NOMO-1 treated with DMSO at 0.1 percent for 48 hours (cell line): ENCODE results near the gene PLS1.
"Not testable (repeated sequence)": the region's sequence is repeated elsewhere in the genome, so short reads cannot be mapped to it uniquely, and the experiment has no call there.

Source experiments
- DNase-seq: peaks from one replicate; lab custom pipeline; 2025; ENCODE audit not compliant: unreplicated experiment; lab: John Stamatoyannopoulos, UW

The PLS1 gene, protein sequence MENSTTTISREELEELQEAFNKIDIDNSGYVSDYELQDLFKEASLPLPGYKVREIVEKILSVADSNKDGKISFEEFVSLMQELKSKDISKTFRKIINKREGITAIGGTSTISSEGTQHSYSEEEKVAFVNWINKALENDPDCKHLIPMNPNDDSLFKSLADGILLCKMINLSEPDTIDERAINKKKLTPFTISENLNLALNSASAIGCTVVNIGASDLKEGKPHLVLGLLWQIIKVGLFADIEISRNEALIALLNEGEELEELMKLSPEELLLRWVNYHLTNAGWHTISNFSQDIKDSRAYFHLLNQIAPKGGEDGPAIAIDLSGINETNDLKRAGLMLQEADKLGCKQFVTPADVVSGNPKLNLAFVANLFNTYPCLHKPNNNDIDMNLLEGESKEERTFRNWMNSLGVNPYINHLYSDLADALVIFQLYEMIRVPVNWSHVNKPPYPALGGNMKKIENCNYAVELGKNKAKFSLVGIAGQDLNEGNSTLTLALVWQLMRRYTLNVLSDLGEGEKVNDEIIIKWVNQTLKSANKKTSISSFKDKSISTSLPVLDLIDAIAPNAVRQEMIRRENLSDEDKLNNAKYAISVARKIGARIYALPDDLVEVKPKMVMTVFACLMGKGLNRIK

DNA sequence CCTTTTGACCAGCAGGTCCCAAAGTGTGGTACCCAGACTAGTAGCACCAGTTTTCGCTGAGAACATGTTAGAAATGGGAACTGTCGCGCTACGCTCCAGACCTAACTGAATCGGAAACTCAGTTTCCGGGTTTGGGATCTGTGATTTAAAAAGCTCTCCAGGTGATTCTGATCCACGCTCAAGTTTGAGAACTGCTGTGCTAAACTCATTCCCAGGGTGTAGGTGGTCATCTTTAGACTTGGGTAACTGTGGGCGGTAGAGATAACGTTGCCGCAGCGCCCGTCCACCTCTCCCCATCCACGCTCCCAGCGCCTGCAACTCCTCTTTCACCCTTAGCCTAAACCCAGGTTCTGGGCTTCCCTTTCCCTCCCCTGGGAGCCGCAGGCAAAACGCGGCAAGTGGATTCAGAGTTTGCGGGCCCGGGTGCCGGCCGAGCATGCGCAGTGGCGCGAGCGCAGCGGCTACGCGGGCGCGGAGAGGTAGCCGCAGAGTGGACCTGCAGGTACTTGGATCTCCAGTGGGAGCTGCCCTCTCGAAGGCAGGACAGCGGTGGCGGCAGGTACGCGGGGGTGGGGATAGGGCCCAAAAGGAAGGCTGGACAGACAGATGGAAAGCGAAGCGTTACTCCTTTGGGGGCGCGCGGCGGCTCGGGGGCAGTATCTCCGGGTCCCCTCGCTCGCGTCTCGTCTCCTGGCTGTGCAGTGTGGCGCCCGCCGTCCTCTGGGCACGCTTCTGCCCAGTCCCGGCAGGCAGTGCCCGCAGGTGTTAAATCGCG, at the start of gene PLS1:
TSS of gene PLS1 (plus strand) at position 443 of the 775 bp plus-strand sequence. CDS start 67,845 bp downstream, outside the sequence.
- DNase-seq = peak; percentile 89

DNA sequence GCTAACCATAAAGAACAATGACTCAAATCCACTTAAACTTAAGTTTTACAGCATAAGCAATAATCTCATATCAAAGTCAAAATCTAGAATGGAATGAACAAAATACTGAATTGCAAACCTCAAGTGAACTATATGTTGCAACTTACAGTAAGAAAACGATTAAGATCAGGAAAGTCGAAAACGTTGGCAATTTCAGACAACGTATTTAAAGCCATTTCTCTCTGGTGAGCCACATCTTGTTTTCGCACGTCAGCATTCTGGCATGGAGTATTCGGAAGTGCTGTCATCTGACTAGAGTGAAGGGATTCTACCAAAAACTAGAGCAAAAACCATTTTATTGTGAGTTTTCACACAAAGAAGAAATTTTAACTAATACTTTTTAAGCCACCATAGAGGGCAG, 46.2 kb upstream of the PLS1 start:
- no peak for DNase-seq

DNA sequence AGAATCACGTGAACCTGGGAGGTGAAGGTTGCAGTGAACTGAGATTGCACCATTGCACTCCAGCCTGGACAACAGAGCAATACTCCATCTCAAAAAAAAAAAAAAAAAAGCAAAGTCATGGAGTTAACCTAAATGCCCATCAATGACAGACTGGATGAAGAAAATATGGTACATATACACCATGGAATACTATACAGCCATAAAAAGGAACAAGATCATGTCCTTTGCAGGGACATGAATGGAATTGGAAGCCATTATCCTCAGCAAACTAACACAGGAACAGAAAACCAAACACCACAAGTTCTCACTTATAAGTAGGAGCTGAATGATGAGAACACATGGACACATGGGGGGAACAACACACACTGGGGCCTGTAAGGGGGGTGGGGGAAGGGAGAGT, 43.6 kb upstream of the PLS1 start:
- not testable (repeated sequence) for DNase-seq

DNA sequence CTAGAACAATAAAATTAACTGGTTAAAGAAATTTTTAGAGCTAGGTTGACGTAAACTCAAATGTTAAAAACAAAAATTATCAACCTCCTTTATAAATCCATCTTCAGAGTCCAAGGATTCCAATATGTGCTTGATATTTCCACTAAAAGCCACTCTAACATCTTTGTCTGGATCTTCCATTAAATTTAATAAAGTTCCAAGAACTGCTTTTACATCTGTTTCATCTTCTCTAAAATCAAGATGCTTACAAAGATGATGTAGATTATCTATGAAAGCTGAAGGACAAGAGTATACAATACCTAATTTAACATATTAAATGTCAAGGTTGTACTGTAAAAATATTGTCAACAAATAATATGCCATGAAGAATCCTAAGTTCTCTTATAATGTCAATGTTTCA, 42.5 kb upstream of the PLS1 start:
- DNase-seq = no peak

DNA sequence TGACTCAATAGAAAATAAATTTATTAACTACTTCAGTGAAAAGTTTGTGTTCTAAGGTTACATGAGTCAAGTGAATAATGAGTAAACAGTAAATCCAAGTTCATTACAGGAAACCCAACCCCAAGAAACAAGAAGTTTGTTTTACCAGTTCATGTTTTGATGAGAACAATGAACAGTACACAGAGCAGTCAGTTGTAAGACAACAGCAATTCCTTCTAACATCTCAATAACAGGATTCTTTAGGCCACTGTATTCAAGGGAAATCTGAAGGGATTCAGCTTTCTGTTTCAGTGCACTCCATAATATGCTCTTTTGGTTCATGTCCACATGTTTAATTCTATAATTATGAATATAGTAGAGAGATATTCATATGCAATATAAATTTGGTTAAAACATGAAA, 36.1 kb upstream of the PLS1 start:
- DNase-seq = no peak

DNA sequence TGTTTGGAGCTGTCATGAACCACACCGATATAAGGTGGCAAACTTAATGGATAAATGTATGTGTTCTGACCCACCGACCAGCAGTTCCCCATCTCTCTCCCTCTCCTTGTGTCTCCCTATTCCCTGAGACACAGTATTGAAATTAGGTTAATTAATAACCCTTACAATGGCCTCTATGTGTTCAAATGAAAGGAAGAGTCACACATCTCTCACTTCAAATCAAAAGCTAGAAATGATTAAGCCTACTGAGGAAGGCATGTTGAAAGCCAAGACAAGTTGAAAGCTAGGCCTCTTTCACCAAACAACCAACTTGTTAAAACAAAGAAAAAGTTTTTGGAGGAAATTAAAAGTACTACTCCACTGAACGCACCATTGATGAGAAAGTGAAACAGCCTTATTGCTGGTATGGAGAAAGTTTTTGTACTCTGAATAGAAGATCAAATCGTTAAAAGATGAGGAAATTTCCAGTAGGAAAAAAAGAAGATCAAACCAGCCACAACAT, 32.6 kb upstream of the PLS1 start:
- DNase-seq = no peak

DNA sequence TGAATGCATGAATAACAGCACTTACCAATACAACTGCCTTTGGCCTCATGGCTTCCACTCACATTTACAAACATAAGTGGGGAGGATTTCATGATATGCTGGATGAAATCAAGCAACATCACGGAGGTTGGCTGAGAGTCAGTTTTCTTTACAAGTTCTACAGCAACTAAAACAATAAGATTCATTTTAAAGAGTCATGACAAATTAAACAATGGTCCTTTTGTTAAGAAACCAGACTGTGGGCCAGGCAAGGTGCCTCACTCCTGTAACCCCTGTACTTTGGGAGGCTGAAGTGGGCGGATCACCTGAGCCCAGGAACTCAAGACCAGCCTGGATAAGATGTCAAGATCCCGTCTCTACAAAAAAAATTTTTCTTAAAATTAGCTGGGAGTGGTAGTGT, 30.1 kb upstream of the PLS1 start:
- DNase-seq = no peak

DNA sequence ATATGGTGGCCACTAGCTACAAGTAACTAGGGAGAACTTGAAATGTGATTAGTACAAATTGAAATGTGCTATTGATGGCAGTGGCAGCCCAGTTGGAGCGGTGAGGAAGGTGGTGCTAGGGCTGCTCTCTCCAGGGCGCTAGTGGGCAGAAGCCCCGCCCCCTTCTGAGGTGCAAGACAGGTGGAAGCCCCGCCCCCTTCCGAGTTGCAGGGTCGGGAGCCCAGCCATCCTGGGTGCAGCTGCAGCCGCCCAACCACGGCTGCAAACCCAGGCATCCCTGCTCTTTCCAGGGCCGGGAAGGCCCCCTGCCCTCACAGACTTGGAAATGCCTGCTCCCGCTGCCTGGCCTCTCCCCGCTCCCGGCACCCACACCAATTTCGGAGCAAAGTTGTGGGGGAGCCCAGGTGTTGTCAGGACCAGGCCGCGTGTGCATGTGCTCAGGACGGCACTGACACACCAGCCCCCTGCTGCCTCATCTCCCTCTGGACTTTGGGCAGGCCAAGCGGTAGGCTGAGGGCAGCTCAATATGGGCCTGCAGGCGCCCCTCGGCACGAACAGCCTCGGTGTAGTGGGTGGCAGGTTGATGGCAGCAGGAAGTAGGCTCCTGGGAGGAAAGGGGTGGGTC, 27.7 kb upstream of the PLS1 start:
- DNase-seq = no peak

DNA sequence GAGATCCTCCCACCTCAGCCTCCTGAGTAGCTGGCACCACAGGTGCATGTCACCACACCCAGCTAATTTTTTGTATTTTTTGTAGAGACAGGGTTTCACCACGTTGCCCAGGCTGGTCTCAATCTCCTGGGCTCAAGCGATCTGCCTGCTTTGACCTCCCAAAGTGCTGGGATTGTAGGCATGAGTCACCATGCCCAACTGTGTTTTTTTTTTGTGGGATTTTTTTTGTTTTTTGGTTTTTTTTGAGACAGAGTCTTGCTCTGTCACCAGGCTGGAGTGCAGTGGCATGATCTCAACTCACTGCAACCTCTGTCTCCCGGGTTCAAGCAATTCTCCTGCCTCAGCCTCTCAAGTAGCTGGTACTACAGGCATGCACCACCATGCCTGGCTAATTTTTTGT, 26.8 kb upstream of the PLS1 start:
- not testable (repeated sequence) for DNase-seq

DNA sequence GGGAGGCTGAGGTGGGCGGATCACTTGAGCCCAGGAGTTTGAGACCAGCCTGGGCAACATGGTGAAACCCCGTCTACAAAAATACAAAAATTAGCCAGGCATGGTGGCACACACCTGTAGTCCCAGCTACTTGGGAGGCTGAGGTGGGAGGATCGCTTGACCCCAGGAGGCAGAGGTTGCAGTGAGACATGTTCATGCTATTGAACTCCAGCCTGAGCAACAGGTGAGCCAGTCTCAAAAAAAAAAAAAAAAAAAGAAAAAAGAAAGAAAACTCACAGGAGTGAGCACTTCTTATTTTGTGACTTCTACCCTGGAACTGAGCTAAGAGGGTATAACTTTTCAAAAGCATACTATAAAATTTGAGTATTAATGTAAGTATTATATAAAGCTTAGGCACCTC, 22.0 kb upstream of the PLS1 start:
- not testable (repeated sequence) for DNase-seq

DNA sequence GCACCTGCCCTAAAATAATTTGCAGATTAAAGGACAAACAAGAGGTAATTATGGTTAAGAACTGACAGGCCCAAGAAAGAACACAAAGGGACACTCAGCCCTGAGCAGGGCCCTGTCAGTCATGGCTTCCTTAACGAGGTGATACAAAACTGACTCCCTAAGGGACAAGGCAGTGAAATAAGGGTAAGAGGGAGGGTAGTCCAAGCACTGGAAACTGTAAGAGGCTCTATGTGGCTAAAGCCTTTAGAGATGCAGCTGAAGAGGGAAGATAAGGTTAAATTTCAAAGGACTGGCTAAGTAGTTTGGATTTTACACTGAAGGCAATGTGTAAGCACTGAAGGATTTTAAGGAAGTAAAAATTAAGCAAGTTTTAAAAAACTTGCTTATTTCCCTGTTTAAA, 21.5 kb upstream of the PLS1 start:
- peak; percentile 16 for DNase-seq

DNA sequence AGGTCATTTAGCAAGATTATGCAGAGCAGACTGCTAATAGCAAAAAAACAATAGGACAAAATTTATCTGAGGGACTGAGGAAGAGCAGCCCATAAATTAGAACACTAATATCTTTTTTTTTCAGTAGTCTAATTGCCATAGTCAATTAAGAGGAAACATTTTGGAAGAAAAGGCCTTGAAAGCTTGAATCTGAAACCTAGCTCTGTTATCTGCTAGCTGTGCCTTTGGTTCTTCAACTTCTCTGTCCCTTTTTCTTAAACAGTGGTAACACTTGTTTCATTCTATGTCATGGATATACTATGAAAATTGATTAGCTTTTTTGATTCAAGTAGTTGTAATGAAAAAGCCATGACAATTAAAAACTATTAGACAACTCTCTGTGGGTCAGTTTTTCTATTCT, 19.4 kb upstream of the PLS1 start:
- DNase-seq = no peak

DNA sequence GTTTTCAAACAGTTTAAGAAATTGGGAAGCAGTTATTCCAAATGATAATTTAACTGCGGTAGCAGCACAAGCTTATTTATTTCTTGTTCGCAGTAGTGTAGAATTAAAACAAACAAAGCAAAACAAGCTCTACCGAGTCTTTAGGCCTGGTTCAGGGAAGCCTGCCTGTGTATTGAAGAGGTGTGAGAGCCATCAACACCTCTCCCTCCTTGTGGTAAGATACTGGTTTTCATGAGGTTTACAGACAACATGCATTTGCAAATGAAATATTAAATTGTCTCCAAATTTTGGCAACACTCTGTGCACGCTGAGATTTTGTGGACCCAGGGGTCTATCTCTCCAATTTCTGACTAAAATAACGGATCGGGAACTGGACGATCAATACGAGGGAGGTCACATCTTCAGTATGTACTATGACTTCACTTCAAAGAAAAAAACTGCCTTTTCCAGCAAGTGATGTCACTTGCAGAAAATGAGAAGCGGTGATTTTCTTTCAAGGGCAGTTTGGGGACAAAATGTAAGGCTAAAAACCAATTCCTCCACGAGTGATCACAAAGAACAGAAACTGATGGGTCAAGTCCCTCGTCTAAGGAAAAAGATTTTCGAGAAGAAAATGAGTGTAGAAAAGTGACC, 18.4 kb upstream of the PLS1 start:
- DNase-seq = no peak

DNA sequence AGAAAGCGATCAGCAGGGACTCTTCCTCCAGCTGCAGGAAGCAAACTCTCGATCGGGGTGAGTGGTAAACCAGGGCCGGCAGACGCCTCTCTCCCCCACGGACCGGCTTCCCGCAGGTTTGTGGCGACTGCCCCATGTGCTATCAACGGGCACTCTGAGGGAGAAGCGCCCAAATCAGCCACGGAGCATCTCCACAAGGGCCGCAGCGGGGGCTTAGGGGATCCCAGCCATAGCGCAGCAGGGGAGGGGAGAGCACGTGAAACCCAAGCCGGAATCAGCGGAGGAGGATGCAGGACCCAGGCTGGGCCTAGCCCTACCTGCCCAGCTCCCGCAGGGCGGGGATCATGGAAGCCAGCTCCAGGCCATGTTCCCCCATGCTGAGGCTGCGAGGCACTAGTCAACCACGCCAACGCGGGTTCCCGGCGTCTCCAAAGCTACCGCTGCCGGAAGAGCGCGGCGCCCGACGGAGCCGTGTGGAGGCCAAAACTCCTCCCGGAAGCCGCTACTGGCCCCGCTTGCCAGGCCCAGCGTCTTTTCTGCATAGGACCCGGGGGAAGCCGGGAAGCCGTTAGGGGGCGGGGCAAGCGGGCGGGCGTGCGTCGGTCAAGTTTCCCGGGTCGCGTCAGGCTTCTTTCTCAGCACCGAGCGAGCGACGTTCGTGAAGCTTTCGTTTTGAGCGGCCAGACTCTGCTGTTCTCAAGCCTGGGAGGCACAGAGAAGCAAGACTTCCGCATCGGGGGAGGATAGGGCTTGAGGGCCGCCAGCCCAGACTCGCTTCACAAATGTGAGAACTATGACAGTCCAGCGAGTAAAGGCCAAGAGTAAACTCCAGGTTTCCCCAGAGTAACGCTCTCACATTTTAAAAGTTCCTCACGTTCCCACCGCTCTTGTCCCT, 17.6 kb upstream of the PLS1 start, which contains the start of gene ATR:
TSS of gene ATR (minus strand) at position 405 of the 895 bp plus-strand sequence. CDS start at position 376, 29 bp downstream.
- DNase-seq = peak; percentile 99

DNA sequence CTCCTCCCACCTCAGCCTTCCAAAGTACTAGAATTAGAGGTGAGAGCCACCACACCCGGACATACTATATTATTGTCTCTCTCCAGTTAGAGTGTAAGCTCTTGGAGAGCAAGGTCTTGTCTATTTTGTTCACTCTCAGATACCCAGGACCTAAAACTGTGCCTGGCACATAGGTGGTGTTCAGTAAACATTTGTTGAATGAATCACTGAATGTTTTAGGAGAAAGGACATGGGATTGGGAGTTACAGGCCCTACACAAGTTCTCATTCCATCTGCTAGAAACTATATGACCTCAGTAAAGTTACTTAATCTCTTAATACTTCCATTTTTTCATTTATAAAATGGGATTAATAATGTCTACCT, 16.2 kb upstream of the PLS1 start:
- no peak for DNase-seq

DNA sequence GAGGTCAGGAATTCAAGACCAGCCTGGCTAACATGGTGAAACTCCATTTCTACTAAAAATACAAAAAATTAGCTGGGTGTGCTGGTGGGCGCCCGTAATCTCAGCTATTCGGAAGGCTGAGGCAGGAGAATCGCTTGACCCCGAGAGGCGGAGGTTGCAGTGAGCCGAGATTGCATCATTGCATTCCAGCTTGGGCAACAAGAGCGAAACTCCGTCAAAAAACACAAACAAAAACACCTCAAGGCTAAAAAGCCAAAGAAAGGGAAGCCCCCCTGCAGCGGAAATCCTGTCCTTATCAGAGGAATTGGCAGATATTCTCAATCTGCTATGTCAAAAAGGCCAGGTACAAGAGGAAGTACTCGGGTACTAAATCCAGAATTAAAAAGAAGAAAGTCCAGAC, 15.1 kb upstream of the PLS1 start:
- not testable (repeated sequence) for DNase-seq

DNA sequence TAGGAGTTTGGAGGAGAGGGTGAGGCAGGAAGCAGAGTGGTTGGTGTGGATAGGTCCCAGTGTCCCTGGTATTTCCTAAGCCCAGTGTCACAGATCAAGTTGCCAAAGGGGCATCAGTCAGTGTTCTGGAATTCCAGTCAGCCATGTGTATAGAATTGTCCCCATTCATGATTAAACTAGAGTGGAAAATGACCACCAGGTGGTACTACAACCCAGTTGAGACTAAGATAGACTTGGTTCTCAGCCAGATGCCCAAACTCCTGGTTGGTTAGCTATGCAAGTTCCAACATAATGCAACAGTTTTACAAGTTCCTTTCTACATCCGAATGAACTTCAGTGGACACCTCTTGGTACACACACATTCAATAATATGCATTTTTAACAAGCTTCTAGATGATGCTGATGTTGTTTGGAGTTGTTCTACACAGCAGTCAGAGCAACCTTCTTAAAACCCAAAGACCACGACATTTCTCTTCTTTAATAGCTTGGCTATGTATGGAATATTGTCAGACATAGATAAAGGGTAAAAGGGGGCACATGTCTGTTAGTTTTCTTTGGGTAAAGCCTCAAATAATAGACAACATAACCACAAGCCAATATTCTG, 9.3 kb upstream of the PLS1 start:
- peak; percentile 48 for DNase-seq

DNA sequence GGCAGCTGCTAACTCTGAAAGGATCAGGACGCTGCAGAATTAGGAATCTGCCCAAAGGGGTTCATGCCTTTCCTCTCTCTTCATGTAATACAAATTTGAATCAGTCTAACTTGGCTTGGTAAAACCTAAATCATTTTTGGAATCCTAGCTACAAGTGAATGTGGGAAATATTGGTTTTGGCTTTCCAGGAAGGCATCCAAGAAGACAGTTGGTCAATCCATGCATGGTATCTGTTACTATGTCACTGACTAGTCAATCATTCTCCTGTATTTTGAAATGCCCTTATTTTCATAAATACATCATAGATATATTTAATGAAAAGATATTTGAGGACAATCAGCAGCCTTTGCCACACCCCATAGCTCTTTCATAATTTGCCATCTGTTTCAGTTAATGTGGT, 7.5 kb upstream of the PLS1 start:
- no peak for DNase-seq

DNA sequence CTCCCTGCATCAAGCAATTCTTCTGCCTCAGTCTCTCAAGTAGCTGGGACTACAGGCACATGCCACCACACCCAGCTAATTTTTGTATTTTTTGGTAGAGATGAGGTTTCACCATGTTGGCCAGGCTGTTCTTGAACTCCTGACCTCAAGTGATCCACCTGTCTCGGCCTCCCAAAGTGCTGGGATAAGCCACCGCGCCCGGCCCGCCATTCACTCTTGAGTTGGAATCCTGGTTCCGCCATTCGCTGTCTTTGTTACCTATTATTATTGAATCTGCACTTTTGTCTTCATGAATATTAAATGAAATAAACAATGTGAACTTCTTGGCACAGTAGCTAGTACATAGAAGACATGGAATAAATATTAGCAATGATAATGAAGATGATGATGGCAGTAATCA, 3.9 kb upstream of the PLS1 start:
- DNase-seq = not testable (repeated sequence)
